ENCODE results near the gene TMEM50A.
A peak's percentile ranks its signal among the peaks of the same experiment; 100 is the strongest.
"Not testable (repeated sequence)": the region's sequence is repeated elsewhere in the genome, so short reads cannot be mapped to it uniquely, and the experiment has no call there.

Gene TMEM50A

DNA sequence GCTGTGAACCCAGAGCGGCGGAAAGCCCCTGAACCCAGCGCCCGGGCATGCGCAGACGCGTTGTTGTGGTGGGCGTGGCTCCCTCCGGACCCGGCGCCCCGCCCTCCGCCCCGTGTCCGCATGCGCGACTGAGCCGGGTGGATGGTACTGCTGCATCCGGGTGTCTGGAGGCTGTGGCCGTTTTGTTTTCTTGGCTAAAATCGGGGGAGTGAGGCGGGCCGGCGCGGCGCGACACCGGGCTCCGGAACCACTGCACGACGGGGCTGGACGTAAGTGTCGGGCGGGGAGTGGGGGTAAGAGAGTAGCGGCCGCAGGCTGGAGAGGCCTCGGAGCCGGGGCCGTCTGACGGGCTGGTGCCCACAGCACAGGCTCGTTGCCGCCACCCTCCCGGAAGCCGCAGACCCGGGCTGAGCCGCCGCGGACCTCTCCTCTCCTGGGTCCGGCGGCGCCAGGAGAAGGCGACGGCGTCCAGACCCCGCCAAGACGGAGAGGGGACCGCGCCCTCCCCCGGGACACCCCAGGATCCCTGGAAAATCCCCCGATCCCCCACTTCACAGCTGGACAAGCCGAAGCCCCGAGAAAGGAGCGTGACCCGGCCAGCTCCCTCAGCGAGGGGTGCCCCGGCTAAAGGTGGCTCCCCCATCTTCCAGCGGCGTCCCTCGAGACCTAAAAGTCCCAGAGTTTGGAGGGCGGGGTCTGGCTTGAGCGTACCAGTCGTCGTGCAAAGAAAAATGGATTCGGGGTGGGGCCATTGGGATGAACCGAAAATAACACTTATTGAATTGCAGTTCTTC, at the start of gene TMEM50A:
TSS of gene TMEM50A (plus strand) at position 147 of the 794 bp plus-strand sequence. CDS start 2,153 bp downstream, outside the sequence.
- peak; percentile 91 for DNase-seq

DNA sequence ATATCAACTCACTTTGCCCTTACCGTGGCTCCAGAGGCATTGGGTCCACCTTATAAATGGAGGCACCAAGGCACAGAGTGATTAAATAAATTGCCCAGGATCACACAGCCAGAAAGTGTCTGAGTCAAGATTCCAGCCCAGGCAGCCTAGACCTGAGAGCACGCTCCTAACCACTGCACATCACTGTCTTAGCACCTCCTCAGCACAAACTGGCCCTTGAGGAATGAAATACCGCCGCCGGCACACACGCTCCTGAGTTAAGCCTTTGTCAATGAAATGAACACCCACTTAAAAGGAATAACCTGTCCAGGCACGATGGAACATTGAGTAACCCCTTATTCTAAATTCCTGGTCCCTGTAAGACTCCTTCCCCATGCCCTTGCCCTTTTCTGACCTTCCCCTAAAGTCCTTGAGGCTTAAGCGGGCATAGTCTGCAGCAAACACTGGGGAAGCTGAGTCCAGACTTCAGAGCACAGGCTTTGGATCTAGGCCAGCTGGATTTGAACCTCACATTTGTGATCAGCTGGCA, 49.5 kb upstream of the TMEM50A start:
- not testable (repeated sequence) for DNase-seq

DNA sequence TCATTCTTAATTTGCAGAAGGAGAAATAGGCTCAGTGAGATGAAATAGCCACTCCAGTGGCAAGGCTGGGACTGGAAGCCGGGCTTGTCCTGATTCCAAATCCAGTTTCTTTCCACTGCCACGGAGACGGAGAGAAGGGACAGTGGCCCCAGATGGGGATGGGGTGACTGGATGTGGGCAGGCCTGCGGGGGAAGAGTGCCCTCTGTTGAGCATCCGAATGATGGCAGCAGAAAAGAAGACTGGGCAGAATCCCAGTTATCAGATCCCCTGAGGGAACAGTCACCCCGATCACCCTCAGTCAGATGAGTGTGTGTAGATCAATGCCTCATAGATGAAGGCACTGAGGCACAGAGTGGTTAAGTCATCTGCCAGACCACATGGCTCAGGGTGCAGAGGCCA, 48.1 kb upstream of the TMEM50A start:
- DNase-seq: peak; percentile 30

DNA sequence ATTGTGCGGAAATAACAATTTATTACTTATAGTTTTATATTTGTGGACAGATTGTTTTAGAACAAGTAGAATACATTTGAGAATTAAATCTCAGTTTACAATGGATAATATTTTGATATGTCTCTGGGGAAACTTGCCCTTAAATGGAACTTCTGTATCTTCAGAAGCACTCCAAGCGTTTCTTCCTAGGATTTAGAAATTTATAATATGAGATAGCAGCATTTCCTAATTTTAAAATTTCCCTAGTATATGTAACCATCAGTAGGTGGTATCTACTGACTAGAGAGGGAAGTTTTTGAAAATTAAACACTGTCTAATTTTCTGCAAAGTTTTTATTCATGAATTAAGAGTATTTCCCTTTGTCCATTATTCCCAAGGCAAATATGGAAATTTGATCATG, 44.7 kb upstream of the TMEM50A start:
- not testable (repeated sequence) for DNase-seq

DNA sequence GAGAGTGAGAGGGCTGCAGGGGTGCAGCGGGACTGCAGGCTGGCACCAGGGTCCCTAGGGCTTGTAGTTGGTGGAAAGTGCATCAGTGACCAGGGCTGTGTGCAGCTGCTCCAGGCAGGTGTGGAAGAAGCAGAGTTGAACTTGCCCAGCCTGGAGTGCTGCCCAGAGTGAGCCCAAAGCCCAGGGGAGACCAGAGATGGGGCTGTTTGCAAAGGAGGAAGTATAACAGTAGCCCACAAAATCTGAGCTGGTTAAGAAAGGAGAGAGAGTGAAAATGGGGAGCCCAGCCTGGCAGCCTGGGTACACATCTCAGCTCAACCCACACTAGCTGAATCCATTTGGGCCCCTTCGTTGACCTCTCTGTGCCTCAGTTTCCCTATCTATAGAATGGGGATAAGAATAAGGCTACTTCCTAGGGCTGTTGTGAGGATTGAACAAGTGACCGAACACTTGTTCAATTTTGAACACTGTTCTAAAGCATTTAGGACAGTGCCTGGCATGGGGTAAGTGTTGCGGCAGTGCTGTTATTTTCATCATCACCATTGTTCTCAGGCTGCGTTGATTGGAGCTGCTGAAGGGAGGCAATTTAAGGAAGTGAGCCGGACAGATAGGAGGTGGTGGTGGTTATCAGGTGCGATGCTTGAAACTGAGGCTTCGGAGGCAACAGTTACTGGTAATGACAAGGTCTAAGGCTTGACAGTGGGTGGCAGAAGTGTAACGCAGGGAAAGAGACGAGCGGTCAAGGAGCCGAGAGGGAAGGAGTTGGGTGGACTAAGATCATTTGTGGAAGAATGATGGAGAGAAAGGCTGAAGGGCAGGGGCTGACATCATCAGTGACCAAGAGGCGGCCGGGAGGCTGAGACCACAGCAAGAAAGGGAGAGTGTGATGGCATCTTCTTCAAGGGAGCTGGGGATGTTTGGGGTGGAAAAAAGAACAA, 43.0 kb upstream of the TMEM50A start:
- not testable (repeated sequence) for DNase-seq

DNA sequence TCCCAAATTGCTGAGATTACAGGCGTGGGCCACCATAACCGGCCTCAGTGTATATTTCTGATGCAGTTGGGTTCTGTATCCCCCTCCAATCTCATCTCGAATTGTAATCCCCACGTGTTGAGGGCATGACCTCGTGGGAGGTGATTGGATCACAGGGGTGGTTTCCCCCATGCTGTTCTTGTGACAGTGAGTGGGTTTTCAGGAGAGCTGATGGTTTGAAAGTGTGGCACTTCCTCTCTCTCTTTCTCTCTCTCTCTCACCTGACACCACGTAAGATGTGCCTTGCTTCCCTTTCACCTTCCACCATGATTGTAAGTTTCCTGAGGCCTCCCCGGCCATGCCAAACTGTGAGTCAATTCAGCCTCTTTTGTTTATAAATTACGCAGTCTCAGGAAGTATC, 41.6 kb upstream of the TMEM50A start:
- not testable (repeated sequence) for DNase-seq

DNA sequence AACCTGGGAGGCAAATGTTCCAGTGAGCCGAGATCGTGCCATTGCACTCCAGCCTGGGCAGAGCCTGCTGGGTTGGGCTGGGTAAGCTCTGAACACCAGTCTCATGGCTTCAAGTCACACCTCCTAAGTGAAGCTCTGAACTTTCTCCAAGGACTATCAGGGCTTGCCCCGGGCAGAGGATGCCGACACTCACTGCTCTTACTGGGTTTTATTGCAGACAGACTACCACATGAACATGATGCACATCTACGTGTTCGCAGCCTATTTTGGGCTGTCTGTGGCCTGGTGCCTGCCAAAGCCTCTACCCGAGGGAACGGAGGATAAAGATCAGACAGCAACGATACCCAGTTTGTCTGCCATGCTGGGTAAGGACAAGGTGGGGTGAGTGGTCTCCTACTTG, 37.4 kb upstream of the TMEM50A start:
- not testable (repeated sequence) for DNase-seq

DNA sequence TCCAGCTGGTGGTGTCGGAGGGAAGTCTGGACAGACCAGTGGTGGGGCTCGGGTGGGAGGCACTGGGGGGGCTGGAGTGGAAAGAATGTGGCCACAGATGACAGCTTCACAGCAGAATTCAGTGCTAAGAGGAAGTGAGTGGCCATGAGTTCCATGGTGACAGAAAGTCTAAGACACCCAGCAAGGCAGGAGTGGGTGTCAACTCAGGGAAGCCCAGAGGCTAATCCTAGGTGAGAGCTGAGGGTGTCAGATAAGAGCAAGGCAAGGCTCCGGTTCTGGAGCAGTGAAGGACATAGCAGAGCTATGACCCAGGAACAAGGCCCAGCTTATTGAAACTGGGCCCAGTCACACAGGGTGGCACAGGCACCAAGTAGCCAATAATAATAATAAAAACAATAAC, 35.8 kb upstream of the TMEM50A start:
- DNase-seq: not testable (repeated sequence)

DNA sequence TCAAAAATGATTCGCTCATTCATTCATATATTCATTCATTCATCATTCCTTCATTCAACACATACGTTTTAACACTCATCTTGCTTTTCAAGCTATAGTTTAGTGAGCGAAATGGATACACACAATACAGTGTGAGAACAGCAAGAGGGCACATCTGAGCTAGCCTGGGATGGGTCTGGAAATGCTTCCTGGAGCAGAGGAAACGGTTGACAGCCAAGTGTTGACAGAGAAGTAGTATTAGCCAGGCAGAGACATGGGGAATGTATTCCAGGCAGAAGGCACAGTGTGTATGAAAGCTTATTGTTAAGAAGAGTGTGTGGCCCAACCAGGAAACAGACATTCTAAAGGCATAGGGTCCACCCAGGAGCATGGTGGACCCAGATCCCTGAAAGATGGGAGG, 33.2 kb upstream of the TMEM50A start:
- not testable (repeated sequence) for DNase-seq

DNA sequence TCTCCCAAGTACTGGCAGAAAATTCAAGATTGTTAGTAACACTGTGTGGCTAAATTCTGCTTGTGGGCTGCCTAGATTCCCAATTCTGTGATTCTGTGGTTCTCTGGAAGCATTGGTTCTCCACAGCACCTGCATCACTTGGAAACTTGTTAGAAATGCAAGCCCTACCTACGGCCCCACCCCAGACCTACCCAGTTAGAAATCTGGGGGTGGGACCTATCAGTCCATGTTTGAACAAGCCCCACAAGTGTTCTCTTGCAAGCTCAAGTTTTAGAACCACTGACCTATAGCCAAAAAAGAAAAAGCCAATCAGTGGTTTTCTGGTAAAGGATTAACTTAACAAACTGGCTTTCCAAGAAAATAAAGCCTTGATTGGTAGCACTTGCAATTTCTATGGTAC, 30.0 kb upstream of the TMEM50A start:
- DNase-seq: not testable (repeated sequence)

DNA sequence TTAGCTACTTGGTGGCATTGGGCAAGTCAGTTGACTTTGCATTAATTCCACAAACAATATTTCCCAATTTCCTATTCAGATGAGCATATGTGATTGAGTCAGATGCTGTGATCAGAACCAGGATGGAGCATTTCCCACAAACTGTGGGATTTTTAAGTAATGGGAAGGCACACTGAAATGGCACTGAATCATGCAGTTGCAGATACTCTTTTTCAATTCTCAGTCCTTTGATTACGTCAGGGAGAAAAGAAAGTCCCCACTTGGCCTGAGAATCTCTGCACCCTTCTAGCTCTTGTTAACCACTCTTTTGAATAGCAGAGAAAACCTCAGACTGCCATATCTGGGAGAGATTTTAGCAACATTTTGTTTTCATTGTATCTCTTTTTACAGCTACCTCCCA, 29.0 kb upstream of the TMEM50A start:
- DNase-seq: not testable (repeated sequence)

DNA sequence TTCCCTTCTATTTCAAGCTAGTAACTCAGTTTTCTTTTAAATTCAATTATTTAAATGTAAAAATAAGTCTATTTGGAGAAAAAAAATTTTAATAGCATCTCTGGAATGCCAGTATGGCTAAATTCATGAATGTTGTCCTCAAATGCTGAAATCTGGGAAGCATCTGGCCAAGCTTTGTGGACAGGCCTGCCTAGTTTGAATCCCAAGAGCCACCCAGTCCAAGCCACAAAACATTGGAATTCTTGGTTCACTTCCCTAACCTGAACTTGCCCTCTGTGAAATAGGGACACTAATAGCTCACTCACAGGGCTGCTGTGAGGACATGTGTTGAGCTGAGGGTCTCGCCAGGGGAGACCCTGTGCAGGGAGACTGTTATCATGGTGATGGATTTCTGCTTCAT, 28.6 kb upstream of the TMEM50A start:
- not testable (repeated sequence) for DNase-seq

DNA sequence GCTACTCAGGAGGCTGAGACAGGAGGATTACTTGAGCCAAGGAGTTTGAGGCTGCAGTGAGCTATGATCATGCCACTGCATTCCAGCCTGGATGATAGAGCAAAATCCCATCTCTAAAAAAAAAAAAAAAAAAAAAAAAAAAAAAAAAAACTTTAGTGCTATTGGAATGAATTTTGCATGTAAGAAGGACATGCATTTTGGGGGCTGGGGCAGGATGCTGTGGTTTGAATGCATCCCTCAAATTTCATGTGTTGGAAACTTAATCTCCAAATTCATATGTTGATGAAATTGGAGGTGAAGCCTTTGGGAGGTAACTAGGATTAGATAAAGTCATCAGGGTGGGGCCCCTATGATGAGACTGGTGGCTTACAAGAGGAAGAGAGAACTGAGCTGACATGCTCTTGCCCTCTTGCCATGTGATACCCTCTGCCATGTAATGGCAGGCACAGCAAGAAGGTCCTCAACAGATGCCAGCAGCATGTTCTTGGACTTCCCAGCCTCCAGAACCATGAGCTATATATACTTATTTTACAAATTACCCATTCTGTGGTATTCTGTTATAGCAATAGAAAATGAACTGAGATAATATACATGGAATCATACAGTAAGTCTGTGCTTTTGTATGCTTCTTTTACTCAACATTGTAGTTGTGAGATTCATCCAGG, 25.2 kb upstream of the TMEM50A start:
- not testable (repeated sequence) for DNase-seq

DNA sequence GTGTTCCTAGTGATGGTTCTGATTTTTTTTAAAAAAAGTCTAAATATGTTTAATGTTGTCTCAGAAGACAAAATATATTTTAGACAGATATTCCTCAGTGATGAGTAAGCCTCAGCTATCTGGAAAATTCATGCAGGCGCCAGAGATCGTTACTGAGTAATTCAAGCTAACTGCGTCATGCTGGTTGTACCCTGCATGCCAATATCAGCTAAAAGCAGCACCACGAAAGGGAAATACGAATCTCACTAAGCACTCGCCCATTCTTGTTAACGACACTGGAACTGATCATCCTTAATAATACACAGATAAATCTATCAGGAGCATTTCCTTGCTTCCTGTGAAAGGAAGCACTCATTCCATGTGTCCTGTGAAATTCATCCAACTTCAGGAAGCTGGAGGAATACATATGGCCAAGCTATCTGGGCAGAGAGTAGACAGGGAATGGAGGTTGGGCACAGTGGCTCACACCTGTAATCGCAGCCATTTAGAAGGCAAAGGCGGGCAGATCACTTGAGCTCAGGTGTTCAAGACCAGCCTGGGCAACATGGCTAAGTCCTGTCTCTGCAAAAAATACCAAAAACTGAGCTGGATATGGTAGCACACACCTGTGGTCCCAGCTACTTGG, 17.7 kb upstream of the TMEM50A start:
- not testable (repeated sequence) for DNase-seq

DNA sequence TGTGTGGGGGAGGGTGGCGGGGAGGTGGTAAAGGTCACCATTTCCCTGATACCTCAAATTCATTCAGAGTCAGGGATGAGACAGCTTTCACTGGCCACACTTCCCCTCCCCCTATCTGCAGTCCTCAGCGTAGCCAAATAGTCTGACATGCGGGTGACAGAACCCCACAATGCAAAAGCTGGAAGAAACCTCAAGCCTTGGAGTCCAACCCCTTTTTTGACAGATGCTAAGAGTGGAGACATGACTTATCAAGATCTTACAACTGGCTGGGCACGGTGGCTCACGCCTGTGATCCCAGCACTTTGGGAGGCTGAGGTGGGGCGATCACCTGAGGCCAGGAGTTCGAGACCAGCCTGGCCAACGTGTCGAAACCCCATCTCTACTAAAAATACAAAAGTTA, 16.0 kb upstream of the TMEM50A start:
- not testable (repeated sequence) for DNase-seq

DNA sequence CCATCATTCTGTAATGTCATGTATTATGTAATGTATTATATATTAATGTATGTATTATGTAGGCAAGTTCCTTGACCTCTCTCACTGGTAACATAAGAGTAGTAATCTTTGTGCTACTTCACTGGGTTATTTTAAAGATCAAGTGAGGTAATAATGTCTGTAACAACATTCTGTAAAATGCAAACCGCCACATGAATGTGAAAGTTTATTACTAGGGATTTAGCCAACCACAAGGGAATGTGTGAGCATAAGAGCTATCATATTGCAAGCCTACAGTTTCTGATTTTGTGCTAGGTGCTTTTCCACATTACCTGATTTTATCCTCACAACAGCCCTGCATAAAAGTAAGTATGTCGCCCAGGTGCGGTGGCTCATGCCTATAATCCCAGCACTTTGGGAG, 13.7 kb upstream of the TMEM50A start:
- DNase-seq: not testable (repeated sequence)

DNA sequence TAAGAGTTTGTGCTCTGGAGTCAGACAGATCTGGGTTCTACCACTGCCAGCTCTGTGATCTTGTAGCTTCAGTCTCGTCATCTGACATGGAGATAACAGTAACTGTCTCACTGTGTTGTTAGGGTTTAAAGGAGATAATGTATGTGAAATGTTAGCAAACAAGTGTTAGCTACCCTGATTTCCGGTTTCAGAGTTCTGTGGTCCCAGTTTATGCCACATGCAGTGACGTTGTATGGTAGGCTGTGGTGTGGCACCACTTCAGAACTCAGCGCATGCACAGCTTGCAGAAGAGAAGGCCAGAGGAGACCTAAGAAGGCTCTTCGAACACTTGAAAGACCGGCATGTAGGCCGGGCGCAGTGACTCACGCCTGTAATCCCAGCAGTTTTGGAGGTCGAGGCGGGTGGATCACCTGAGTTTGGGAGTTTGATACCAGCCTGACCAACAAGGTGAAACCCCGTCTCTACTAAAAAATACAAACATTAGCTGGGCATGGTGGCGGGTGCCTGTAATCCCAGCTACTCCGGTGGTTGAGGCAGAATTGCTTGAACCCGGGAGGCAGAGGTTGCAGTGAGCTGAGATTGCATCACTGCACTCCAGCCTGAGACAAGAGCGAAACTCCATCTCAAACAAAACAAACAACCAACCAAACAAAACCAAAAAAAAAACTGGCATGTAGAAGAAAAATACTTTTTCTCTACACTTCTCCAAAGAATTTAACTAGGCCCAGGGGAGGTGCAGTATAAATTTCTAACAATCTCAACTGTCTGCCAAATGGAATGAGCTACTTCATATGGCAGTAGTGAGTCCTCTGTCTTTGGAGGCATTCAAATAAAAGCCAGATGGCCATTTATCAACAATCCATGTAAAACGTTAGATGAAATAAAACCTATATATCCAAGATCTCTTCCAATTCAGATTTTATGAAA, 10.0 kb upstream of the TMEM50A start:
- DNase-seq: not testable (repeated sequence)

DNA sequence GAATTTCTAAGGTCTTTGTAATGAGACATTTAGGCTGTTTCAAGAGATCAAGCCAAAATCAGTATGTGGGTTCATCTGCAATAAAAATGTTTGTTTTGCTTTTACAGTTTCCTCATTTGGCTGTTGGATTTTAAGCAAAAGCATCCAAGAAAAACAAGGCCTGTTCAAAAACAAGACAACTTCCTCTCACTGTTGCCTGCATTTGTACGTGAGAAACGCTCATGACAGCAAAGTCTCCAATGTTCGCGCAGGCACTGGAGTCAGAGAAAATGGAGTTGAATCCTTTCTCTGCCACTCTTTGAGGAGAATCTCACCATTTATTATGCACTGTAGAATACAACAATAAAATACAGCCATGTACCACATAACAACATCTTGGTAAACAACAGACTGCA, 9.3 kb upstream of the TMEM50A start:
- not testable (repeated sequence) for DNase-seq

DNA sequence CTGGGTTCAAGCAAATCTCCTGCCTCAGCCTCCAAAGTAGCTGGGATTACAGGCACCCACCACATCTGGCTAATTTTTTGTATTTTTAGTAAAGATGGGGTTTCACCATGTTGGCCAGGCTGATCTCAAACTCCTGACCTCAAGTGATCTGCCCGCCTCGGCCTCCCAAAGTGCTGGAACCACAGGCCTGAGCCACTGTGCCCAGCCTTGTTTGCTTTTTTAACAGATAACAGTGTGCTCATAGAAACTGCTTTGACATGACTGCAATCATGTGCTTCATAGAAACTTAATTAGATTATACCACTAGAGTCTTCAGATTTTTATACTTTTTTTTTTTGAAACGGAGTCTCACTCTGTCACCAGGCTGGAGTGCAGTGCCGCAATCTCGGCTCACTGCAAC, 8.8 kb upstream of the TMEM50A start:
- not testable (repeated sequence) for DNase-seq

DNA sequence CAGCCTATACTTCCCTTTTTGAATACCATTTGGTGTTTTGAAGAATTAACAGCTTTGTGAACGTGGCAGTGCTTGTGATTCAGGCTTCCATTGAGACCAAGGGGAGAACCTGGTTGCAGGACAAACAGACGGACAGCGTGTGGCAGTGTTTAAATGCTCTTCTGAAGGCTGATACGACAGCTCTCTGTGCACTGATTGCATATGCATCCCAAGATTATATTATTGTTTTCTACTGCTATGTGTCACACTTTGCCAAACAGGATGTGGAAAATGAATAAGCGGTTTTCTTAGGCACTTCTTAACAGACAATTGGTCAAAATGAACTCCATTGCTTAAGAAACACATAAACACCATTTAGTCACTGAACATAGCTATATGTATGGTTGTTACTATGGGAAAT, 8.2 kb upstream of the TMEM50A start:
- DNase-seq: not testable (repeated sequence)

DNA sequence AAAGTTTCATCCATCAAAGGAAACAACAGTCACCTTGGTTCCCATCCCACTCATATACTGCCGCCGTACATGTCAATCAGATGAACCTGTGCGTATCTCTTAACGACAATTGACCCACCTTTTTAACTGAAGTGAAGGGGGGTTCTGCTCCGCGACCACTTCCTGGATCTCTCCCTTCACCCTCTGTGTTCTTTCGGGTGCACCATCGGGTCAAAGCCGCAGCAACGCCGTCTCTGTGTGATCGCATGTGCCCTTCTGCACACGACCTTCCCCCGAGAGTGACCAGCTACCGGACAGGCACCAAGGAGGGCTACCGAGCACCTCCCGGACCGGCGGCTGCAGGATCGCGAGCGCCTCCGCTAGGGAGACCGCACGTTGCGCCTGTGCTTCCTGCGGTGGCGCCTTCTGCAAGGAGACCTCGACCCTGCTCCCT, 1.2 kb upstream of the TMEM50A start:
- DNase-seq: peak; percentile 39
